Left hindlimb (tissue), 1 donor: ENCODE results near the gene TANGO6.
A peak's percentile ranks its signal among the peaks of the same experiment; 100 is the strongest.
"Not testable (repeated sequence)": the region's sequence is repeated elsewhere in the genome, so short reads cannot be mapped to it uniquely, and the experiment has no call there.

Source experiments
- DNase-seq: peaks from one replicate; pipeline ENCODE4 v3.0.0-alpha.2; 2018

Gene TANGO6

GRCh38 chr16:69124961-69125360 lies 281.6 kb downstream of the TANGO6 start:
- not testable (repeated sequence) for DNase-seq

DNA sequence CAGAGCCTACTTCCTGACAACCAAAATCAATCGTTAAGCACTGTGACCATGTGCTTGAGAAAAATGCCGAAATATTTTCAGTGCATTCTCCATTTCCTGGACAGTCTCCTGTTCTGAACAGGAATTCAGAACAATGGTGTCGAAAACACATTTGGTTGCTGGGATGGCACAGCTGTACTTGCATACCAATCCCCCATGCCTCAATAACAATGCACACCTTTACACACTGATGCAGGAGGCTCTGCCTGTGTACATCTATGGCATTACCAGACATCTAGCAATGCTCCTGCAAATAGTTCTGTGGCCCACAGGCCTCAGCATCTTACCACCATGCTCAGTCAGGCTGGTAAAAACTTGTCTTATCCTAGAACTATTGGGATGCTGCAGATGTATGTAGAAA lies 282.9 kb downstream of the TANGO6 start:
- no peak for DNase-seq

GRCh38 chr16:69126801-69127200 lies 283.5 kb downstream of the TANGO6 start:
- DNase-seq, result not testable (repeated sequence)

- no peak for DNase-seq
Measured at GRCh38 chr16:69127966-69128510, 284.7 kb downstream of the TANGO6 start.

GRCh38 chr16:69130461-69130860 lies 287.1 kb downstream of the TANGO6 start:
- DNase-seq, result no peak

GRCh38 chr16:69131167-69131838 lies 288.0 kb downstream of the TANGO6 start:
- DNase-seq, result peak; percentile 56

GRCh38 chr16:69131839-69132423 lies 288.6 kb downstream of the TANGO6 start:
- peak; percentile 91 for DNase-seq

- DNase-seq, result peak; percentile 90
Measured at GRCh38 chr16:69132424-69133252, 289.3 kb downstream of the TANGO6 start, which contains the start of the genes CHTF8 and UTP4. Gene CHTF8, minus strand, starts transcription at chr16:69132588. Its CDS starts 11,130 bp downstream, at chr16:69121458. Gene UTP4, plus strand, starts transcription at chr16:69132649. Its CDS starts 811 bp downstream, at chr16:69133460.

DNA sequence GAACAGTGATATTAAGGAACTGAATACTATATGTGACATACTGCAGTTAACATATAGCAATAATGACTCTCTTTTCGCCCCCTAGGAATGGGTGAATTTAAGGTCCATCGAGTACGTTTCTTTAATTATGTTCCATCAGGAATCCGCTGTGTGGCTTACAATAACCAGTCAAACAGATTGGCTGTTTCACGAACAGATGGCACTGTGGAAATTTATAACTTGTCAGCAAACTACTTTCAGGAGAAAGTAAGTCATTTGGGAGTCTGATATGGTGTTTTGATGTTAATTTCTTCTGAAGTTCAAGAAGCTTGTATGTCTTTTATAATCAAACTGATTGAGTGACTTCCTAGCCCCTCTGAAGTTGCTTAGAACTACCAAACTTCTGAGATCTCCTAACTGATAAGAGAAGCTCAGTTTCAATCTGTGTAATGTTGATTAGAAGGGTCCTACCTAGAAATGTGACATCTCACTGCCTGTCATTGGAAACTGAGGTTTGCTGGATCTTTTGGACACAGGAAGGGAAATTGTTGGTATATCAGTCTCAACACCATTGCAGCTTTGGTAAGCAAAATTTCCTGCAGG lies 290.1 kb downstream of the TANGO6 start:
- DNase-seq, result no peak
